ENCODE measurements around the gene LRRC74B.

LRRC74B gene

GRCh38 chr22:21013657-21014201, 32.0 kb upstream of the LRRC74B start:
- no peak for DNase-seq (ENCODE audit: low read depth in 2 of 2, low spot score in 1 of 2)

DNA sequence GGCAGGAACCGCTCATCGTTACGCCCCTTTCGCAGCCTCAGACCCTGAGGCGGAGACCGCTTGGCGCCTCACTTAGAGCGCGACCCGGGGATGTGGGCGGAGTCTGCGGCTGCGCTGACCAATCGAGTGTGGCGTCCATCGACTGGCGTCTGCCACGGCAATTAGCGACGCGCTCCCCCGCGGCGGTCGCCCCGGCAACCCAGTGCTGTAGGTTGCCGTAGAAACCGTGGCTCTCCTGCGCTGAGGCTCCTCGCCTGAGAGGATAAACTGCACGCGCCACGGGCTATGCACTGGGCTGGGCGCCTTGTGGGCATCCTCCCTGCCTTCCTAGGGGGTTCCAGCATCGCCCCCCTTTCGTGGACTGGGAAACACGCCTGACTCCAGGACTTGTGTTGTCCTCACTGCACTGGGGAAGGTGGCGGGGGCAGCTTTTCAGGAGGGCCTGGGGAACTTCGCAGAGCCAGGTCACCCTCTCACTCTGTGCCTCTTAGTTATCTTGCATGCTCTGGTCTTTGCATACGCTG, 31.5 kb upstream of the LRRC74B start:
- DNase-seq (ENCODE audit: low read depth in 2 of 2, low spot score in 1 of 2): peak; percentile 57 to 61

- no peak for DNase-seq (ENCODE audit: low read depth in 2 of 2, low spot score in 1 of 2)
Observed at GRCh38 chr22:21014726-21015465, 30.9 kb upstream of the LRRC74B start, which contains the start of gene P2RX6. TSS of gene P2RX6 (plus strand) at chr22:21015165. CDS start at chr22:21015175, 10 bp downstream.

DNA sequence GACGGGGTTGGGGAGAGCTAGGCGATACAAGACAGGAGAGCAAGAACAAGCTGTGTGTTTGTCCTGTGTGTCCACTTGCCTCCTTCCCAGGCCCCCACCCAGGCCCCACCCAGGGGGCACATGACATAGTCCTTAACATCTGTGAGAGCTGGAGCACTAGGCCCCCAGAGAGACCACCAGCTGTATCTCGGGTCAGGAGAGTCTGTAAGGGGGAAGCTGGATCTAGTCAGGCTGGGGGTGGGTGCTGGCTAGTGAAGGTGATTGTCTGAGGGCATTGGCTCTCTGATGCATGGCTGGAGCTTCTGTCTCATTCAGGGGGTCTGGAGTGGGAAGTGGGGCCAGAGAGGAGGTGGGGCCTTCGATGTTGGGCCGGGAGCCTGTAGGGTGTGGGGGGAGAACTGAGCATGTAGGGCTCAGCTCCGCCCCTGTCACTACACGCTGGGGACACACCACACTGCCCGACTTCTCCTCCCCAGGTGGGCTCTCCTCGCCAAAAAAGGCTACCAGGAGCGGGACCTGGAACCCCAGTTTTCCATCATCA, 30.2 kb upstream of the LRRC74B start:
- no peak for DNase-seq (ENCODE audit: low read depth in 2 of 2, low spot score in 1 of 2)

DNA sequence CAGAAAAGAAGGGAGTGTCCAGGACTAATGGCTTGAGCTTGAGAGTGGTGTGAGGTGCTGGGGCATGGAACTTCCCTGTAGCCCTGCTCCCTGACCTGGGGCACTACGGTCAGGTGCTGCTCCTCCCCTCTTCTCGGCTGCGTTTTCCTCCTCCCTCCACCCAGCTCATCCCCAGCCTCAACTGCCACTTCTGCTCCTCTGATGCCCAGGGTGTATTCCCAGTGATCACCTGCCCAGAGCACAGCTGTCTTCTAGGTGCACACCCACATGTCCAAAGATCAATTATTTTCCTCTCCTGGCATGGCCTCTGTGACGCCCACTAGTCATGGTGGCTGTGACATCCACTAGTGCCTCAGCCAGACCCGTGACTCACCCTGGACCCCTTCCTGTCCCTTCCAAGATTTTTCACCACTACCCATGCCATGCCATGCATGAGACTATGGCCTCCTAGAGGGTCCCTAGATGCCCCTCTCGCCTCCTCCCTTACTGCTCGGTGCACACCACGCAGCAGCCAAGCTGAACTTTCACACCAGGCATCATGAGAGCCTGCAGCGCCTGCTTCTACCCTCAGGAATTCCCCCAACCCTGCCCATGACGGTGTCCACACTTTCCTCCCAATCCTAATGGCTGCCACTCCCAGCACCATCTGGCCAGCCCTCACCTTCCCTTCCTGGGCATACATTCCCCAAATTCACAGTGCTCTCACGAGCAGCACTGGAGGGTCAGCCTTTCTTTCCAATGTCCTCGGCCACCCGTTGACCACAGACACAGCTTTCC, 28.9 kb upstream of the LRRC74B start:
- DNase-seq (ENCODE audit: low read depth in 2 of 2, low spot score in 1 of 2): no peak

- no peak for DNase-seq (ENCODE audit: low read depth in 2 of 2, low spot score in 1 of 2)
Observed at GRCh38 chr22:21018314-21018713, 27.4 kb upstream of the LRRC74B start.

DNA sequence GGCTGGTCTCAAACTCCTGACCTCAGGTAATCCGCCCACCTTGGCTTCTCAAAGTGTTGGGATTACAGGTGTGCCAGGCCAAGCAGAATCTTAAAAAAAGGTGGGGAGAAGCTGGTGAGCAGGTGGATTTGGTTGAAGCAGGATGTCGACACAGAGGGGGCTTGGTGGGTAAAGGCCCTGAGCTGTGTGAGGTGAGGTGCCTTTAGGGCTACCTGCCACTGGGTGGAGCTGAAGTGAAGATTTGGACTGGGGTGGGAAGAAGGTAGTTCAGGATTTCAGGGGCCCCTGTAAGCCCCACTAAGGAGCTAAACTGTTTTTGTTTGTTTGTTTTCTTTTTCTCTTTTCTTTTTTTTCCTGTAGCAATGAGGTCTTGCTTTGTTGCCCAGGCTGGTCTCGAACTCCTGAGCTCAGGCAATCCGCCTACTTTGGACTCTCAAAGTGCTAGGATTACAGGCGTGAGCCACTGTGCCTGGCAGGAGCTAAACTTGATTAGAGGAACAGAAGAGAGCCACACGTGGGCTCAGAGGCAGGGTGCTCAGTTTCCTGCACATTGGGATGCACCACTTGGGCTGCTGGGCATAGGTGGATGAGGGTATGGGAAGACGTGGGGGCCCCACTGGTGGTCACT, 24.8 kb upstream of the LRRC74B start:
- DNase-seq (ENCODE audit: low read depth in 2 of 2, low spot score in 1 of 2): no peak

- DNase-seq (ENCODE audit: low read depth in 2 of 2, low spot score in 1 of 2): no peak
Observed at GRCh38 chr22:21022507-21022906, 23.2 kb upstream of the LRRC74B start.

DNA sequence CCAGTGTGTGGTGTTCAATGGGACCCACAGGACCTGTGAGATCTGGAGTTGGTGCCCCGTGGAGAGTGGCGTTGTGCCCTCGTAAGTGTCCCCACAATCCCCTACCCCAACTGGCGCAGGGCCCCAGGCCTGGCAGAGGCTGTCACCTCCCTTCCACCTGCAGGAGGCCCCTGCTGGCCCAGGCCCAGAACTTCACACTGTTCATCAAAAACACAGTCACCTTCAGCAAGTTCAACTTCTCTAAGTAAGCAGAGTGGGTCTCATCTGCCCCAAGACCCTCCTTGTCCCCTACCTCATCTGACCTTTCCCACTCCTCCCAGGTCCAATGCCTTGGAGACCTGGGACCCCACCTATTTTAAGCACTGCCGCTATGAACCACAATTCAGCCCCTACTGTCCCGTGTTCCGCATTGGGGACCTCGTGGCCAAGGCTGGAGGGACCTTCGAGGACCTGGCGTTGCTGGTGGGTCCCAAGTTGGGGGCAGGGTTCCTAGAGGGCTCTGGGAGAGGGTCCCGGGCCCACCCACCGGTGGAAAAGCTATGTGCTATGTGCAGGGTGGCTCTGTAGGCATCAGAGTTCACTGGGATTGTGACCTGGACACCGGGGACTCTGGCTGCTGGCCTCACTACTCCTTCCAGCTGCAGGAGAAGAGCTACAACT, 22.7 kb upstream of the LRRC74B start:
- no peak for DNase-seq (ENCODE audit: low read depth in 2 of 2, low spot score in 1 of 2)

- DNase-seq (ENCODE audit: low read depth in 2 of 2, low spot score in 1 of 2): no peak
Observed at GRCh38 chr22:21025266-21025665, 20.5 kb upstream of the LRRC74B start.

- no peak for DNase-seq (ENCODE audit: low read depth in 2 of 2, low spot score in 1 of 2)
Observed at GRCh38 chr22:21025763-21026755, 19.7 kb upstream of the LRRC74B start.

DNA sequence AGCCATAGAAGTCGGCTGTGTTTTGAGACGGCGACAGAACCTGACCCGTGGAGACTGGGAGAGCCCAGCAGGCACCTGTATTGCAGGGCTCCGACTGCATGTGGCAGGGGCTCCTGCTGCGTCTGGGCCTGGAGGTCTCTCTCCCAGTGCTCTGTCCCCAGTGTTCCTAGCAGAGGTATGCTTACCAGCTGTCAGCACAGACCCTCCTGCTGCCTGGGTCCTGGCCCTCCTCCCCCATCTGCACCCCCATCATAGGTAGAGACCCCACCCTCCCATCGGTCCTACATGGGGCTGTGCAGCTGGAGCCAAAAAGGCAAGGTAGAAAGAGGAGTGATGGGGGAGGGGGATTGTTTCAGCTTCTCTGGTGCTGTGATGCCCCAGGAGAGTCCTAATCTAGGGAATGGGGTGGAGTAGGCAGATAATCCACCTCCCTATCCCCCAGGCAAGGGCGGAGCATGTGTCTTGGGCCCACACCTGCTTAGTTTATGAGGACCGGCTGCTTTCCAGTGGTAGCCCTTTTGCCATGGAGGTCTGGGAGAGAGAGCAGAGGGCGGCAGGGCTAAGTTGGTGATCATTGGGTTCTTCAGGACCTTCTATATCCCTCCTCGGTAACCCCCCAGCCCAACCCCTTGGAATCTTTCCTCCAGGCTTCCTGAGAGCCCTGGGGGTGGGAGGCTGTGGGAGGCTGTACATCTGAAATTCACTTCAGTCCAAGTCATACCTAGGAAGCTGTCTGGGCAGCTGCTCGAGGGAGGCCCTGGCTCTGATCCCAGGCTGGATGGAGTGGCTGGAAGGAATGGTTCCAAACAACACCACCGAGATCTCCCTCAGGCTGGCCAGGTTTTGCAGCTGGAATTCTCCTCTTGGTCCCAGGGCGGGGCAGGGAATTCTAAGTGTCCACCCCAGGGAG, 18.7 kb upstream of the LRRC74B start:
- DNase-seq (ENCODE audit: low read depth in 2 of 2, low spot score in 1 of 2): no peak

DNA sequence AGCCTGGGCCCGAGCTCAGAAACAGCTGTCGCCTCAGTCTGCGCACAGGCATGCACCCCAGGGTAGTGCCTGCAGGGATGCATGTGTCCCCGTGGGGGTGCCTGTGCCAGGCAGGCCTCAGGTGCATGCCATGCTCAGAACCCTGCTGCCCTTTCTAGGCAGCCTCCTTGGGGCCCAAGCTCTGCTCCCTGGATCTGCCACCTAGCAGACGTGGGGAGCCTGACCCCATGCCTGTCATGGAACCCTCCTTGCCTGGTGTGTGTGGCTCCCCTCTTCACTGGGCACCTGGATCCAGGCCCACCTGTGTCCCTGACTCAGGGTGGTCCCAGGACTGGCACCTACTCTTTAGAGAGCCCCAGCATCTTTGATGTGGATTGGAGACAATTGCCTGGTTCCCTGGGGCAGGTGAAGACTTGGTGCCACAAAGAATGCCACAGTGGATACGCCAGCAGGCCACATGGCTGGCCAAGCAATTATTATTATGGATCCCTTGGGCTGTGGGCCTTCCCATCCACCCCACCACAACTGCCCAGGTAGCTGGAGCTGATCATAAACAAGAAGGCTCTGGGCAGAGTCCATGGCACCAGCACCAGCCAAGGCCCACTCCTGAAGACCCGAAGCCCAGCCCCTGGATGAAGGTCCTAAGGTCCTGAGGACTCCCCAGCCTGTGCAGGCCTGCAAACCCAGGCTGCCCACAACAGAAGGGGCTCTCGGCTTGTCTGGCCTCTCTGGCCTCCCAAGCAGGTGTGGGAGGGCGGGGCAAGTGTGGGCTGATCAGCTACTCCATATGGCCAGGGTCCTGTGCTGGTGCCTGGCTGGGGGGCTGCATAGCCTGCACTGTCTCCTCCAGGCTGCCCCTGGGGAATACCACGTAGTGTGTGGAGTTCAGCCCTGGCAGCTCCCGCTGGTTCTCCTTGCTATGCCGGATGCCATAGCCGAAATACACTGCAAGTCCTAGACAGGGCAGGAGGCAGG, 17.2 kb upstream of the LRRC74B start:
- DNase-seq (ENCODE audit: low read depth in 2 of 2, low spot score in 1 of 2): no peak

DNA sequence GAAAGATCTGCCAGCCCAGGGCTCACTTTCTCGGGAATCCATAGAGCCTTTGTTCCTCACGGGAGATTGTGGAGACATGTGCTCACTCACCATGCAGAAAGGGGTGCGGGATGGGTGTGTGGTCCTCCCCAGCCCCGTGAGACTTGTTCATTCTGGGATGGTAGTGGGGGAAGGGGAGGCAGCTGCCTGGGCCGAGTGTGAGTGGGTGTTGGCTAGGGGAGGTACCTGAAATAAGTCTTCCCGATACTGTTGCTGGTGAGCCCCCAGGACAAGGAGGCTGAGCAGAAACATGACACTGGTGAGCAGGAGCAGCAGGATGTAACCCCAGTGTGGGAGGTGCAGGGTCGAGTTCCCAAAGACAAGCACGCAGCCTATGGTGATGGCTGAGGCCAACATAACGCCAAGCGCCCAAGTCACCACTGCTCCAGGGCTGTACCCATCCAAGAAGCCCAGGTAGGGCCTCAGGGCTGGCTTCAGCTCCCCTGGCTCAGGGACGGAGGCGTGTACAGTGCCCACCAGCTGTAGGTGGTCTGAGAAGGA, 16.2 kb upstream of the LRRC74B start:
- DNase-seq (ENCODE audit: low read depth in 2 of 2, low spot score in 1 of 2): no peak

GRCh38 chr22:21030032-21030431, 15.7 kb upstream of the LRRC74B start:
- no peak for DNase-seq (ENCODE audit: low read depth in 2 of 2, low spot score in 1 of 2)

DNA sequence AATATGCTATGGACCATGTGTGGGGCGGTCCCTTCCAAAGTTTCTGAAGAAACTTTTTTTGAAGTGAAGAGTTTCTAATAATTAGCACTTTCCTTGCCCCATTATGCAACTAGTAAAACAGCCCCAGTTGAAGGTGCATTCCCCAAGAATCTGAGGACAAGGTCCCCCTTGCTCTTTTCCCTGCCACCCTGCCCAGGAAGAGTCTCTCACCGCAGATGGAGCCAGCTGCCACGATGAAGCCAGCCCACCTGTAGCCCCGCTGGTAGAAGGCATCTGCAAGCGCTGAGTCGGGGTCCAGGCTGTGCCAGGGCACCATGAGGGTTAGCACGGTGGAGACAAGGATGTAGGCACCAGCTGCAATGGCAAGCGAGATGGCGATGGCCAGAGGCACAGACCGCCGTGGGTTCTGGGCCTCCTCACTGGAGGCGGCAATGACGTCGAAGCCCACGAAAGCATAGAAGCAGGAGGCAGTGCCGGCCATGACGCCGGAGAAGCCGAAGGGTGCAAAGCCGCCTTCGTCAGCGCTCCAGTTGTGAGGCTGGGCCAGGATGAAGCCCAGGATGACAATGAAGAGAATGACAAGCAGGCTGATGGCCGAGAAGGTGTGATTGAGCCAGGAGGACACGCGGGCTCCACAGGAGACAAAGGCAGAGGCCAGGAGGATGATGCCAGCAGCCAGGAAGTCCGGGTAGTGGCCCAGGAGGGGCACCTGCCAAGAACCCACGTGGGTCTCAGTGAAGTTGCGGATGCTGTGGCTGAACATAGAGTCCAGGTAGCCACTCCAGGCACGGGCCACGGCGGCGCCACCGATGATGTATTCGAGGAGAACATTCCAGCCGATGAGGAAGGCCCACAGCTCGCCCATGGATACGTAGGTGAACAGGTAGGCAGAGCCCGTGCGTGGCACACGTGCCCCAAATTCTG, 14.9 kb upstream of the LRRC74B start:
- DNase-seq (ENCODE audit: low read depth in 2 of 2, low spot score in 1 of 2): no peak
